Measurements from ENCODE around the gene APBA3. TPM values are rescaled to one million over a fixed set of nuclear protein-coding genes. Genes with fewer than 3 reads are reported as not detected.

The APBA3 gene
- total and polyA plus RNA-seq, 7 experiments from 2014 or later = 30.7 to 77.3 (median 62.3) TPM

DNA sequence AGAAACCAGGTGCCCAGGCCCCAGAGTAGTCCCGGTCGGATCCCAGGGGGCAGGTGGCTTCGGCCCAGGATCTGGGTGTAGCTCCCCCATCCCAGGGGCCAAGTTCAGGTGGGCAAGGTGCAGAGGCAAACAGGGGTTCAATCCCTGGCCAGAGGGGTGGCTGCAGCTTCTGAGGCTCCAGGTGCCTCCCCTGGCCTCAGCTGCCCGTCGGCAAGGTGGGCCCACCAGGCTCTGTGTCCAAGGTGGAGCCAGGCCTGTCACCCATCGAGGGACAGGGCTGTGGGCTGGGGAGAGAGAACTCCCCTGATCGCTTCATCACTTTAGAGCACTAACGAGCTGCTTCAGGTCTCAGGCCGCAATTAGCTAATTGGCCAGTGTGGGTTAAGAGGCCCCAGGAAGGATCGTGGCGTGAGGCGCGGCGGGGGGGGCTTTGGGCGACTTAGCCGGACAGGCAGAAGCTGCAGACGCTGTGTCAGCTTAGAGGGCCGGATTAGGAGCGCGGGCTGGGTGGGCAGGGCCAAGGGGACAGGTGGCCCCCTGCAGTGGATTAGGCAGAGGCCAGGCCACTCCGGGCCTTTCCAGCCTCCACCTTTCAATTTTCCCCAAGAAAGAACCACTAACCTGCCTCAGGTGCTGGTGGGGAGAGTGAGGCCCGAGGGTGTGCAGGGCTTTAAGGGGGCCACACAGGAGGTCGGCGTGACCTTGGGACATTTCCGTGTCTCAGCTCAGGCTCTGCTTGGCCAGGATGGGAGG lies 13.3 kb upstream of the APBA3 start:
- peaks cover 0 to 4% (median 0%) of the 10 kb centered on the region in 3 experiments for H3K36me3 ChIP-seq (ENCODE audit: control insufficient read depth in 2 of 3, insufficient read depth in 3 of 3, low read length in 3 of 3)
- no peaks in the 10 kb centered on the region for H3K4me1 ChIP-seq (ENCODE audit: control insufficient read depth in 2 of 2, insufficient read depth in 2 of 2, low read length in 2 of 2)
- no peaks in the 10 kb centered on the region for H3K9me3 ChIP-seq (ENCODE audit: control insufficient read depth in 2 of 3, low read length in 3 of 3)
- Mint-ChIP-seq H3K36me3 (peaks cover 0 to 1% (median 0%) of the 10 kb centered on the region in 5 donors), H3K4me1 (peaks cover 0 to 8% (median 0%) of the 10 kb centered on the region in 7 donors), H3K27me3 (no peaks in the 10 kb centered on the region), H3K4me3 (no peak overlapping the region), H3K9me3 (peaks cover 0 to 4% (median 0%) of the 10 kb centered on the region in 11 donors), H3K27ac (no peak overlapping the region)
- DNase-seq = no peak
- H3K27me3 ChIP-seq (ENCODE audit: control insufficient read depth in 2 of 2, insufficient read depth in 2 of 2, low read length in 2 of 2) = no peaks in the 10 kb centered on the region
- ChIA-PET POLR2A (interaction anchor here (0.6 kb wide), 2 partner anchors 11 to 592 kb away, joined by 3 to 4 read pairs; no protein-coding TSS in a partner anchor), CTCF (no interaction called here)
- H3K4me3 ChIP-seq (ENCODE audit: low read length) = no peak overlapping the region
- ATAC-seq = no peak
- intact Hi-C loops (cut with micrococcal nuclease) = no loop called here
- H3K27ac ChIP-seq (ENCODE audit: low read depth, low read length) = no peak overlapping the region

GRCh38 chr19:3773814-3774515 lies 12.5 kb upstream of the APBA3 start:
- ATAC-seq (no peak), DNase-seq (no peak)
- Mint-ChIP-seq H3K27me3 (no peaks in the 10 kb centered on the region), H3K4me3 (no peak overlapping the region), H3K27ac (peak overlapping the region in 2 of 9 donors; percentile 27 to 34), H3K4me1 (peaks cover 0 to 8% (median 0%) of the 10 kb centered on the region in 7 donors), H3K9me3 (peaks cover 0 to 4% (median 0%) of the 10 kb centered on the region in 11 donors), H3K36me3 (peaks cover 0 to 2% (median 1%) of the 10 kb centered on the region in 5 donors)
- POLR2A ChIA-PET = no interaction called here
- Histone ChIP-seq H3K27ac (ENCODE audit: low read depth, low read length) (no peak overlapping the region), H3K36me3 (ENCODE audit: control insufficient read depth in 2 of 3, insufficient read depth in 3 of 3, low read length in 3 of 3) (peaks cover 0 to 13% (median 0%) of the 10 kb centered on the region in 3 experiments), H3K4me3 (ENCODE audit: low read length) (no peak overlapping the region), H3K27me3 (ENCODE audit: control insufficient read depth in 2 of 2, insufficient read depth in 2 of 2, low read length in 2 of 2) (no peaks in the 10 kb centered on the region), H3K4me1 (ENCODE audit: control insufficient read depth in 2 of 2, insufficient read depth in 2 of 2, low read length in 2 of 2) (no peaks in the 10 kb centered on the region), H3K9me3 (ENCODE audit: control insufficient read depth in 2 of 3, low read length in 3 of 3) (no peaks in the 10 kb centered on the region)
- intact Hi-C loops (cut with micrococcal nuclease) = no loop called here
- CTCF ChIA-PET = no interaction called here

GRCh38 chr19:3771906-3772455 lies 10.5 kb upstream of the APBA3 start, which contains the start of gene RAX2:
Gene RAX2 (minus strand): TSS chr19:3772228. CDS start chr19:3771742, 486 bp downstream.
- no peak within 1 kb of the TSS for H3K27ac ChIP-seq (ENCODE audit: low read depth, low read length)
- POLR2A ChIA-PET = interaction anchor here (0.6 to 1.6 kb wide), 2 partner anchors 9 to 496 kb away, joined by 3 to 5 read pairs; partner anchors contain the start of gene MRPL54
- Mint-ChIP-seq H3K27me3 (no peaks in the 10 kb centered on the region), H3K4me3 (no peak within 1 kb of the TSS), H3K9me3 (peaks cover 0 to 4% (median 0%) of the 10 kb centered on the region in 11 donors), H3K4me1 (peaks cover 0 to 8% (median 0%) of the 10 kb centered on the region in 7 donors), H3K27ac (peak within 1 kb of the TSS in 1 of 9 donors; percentile 17), H3K36me3 (peaks cover 0 to 5% (median 4%) of the 10 kb centered on the region in 5 donors)
- no peaks in the 10 kb centered on the region for H3K4me1 ChIP-seq (ENCODE audit: control insufficient read depth in 2 of 2, insufficient read depth in 2 of 2, low read length in 2 of 2)
- peaks cover 0 to 32% (median 0%) of the 10 kb centered on the region in 3 experiments for H3K36me3 ChIP-seq (ENCODE audit: control insufficient read depth in 2 of 3, insufficient read depth in 3 of 3, low read length in 3 of 3)
- no peak for DNase-seq
- H3K4me3 ChIP-seq (ENCODE audit: low read length) = no peak within 1 kb of the TSS
- CTCF ChIA-PET = no interaction called here
- ATAC-seq = no peak
- no peaks in the 10 kb centered on the region for H3K27me3 ChIP-seq (ENCODE audit: control insufficient read depth in 2 of 2, insufficient read depth in 2 of 2, low read length in 2 of 2)
- H3K9me3 ChIP-seq (ENCODE audit: control insufficient read depth in 2 of 3, low read length in 3 of 3) = no peaks in the 10 kb centered on the region
- intact Hi-C loops (cut with micrococcal nuclease) = no loop called here

DNA sequence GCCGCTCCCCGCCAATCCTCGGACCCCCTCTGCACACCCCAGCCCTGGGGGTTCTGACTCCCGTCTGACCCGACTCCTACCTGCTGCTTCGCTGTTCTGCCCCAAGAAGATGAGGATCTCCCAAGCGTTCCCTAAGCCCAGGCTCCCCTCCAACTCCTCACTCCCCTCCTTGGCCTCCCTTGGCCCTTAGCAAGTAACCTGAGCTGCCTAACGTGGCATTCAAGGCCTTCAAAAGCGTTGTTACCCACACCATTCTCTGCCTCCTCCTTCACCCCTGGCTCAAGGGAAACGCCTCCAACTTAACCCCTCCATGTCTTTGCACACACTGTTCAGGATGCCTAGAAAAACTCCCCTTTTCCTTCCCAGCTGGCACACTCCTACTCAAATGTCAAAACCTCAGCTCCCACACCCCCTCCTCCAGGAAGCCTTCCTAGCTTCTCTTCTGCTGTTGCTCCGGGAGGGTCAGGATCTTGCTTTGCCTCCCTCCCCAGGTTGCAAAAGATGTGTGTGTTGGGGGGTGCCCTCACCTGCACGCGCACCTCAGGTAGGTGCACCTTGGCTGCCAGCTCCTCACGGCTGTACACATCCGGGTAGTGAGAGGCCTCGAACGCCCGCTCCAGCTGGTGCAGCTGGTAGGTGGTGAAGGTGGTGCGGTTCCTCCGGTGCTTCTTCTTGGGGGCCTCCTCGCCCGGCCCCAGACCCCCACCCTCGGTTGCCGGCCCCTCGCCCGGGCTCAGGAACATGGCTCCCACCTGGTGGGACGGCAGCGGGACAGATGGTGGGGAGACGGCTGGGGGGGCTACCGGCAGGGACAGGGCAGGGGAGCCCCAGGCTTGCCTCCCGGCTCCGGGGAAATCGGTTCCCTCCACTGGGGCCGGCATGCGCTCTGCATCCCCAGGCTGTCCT lies 9.8 kb upstream of the APBA3 start:
- Histone ChIP-seq H3K4me1 (ENCODE audit: control insufficient read depth in 2 of 2, insufficient read depth in 2 of 2, low read length in 2 of 2) (peaks cover 0 to 6% of the 10 kb centered on the region in 2 donors), H3K4me3 (ENCODE audit: low read length) (no peak overlapping the region), H3K36me3 (ENCODE audit: control insufficient read depth in 2 of 3, insufficient read depth in 3 of 3, low read length in 3 of 3) (peaks cover 0 to 40% (median 6%) of the 10 kb centered on the region in 3 experiments), H3K27me3 (ENCODE audit: control insufficient read depth in 2 of 2, insufficient read depth in 2 of 2, low read length in 2 of 2) (no peaks in the 10 kb centered on the region), H3K27ac (ENCODE audit: low read depth, low read length) (no peak overlapping the region), H3K9me3 (ENCODE audit: control insufficient read depth in 2 of 3, low read length in 3 of 3) (no peaks in the 10 kb centered on the region)
- H3K27me3 Mint-ChIP-seq = no peaks in the 10 kb centered on the region
- H3K4me3 Mint-ChIP-seq = no peak overlapping the region
- peaks cover 0 to 11% (median 4%) of the 10 kb centered on the region in 5 donors for H3K36me3 Mint-ChIP-seq
- ChIA-PET CTCF (no interaction called here), POLR2A (interaction anchor here (0.6 to 1.6 kb wide), 2 partner anchors 9 to 495 kb away, joined by 3 to 5 read pairs; partner anchors contain the start of gene MRPL54)
- H3K9me3 Mint-ChIP-seq = peaks cover 0 to 4% (median 0%) of the 10 kb centered on the region in 11 donors
- intact Hi-C loops (cut with micrococcal nuclease) = no loop called here
- DNase-seq (no peak), ATAC-seq (no peak)
- peaks cover 3 to 14% (median 6%) of the 10 kb centered on the region in 7 donors for H3K4me1 Mint-ChIP-seq
- H3K27ac Mint-ChIP-seq = peak overlapping the region in 1 of 9 donors; percentile 17

DNA sequence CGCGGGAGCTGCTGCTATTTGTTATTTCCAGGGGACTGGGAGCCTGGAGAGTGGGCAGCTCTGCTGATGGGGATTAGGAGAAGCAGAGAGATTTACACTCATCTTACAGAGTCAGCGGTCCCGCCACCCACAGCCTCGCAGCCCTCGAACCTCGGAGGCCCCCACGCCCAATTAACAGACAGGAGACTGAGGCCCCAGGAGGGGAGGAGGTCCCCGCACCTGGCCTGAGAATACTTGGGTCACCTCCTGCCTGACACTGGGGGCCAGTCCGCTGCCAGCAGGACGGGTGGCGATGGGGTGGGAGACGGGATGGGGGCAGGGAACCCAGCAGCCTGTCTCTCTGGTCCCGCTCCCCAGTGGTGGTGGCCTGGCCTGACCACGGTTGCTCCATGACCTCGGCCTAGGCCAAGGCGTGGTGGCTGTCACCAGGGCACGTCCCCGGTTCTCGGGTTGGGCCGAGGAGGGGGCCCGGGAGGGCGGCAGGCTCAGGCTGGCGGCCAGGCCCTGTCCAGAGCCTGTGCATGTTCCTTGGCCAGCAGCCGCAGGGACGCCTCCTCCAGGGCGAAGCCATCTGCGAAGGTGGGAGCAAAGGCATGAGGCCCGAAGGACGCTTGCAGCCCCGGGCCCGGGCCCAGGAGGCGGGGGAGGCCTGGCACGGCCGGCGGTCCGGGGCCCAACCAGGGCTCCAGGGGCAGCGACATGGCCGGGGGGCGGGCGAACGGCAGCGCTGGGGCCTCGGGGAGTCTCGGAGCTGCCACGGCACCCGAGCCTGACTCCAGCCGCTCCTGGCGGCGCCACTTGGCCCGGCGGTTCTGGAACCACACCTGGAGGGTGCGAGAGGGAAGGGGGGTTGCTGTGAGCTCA lies 8.9 kb upstream of the APBA3 start:
- peaks cover 0 to 7% of the 10 kb centered on the region in 2 donors for H3K4me1 ChIP-seq (ENCODE audit: control insufficient read depth in 2 of 2, insufficient read depth in 2 of 2, low read length in 2 of 2)
- H3K36me3 Mint-ChIP-seq = peaks cover 0 to 11% (median 4%) of the 10 kb centered on the region in 5 donors
- CTCF ChIA-PET = interaction anchor here (1.0 kb wide), 1 partner anchor 14 kb away, joined by 3 read pairs; no protein-coding TSS in a partner anchor
- H3K9me3 Mint-ChIP-seq = peaks cover 0 to 4% (median 0%) of the 10 kb centered on the region in 11 donors
- no peaks in the 10 kb centered on the region for H3K27me3 ChIP-seq (ENCODE audit: control insufficient read depth in 2 of 2, insufficient read depth in 2 of 2, low read length in 2 of 2)
- no peak for DNase-seq
- H3K4me3 Mint-ChIP-seq = no peak overlapping the region
- H3K36me3 ChIP-seq (ENCODE audit: control insufficient read depth in 2 of 3, insufficient read depth in 3 of 3, low read length in 3 of 3) = peaks cover 0 to 42% (median 7%) of the 10 kb centered on the region in 3 experiments
- POLR2A ChIA-PET = interaction anchor here (1.6 kb wide), 1 partner anchor 8 kb away, joined by 5 read pairs; the partner anchor contains the start of gene MRPL54
- H3K9me3 ChIP-seq (ENCODE audit: control insufficient read depth in 2 of 3, low read length in 3 of 3) = no peaks in the 10 kb centered on the region
- no peak overlapping the region for H3K27ac ChIP-seq (ENCODE audit: low read depth, low read length)
- intact Hi-C loops (cut with micrococcal nuclease) = no loop called here
- no peak for ATAC-seq
- H3K27me3 Mint-ChIP-seq = no peaks in the 10 kb centered on the region
- H3K4me3 ChIP-seq (ENCODE audit: low read length) = no peak overlapping the region
- H3K4me1 Mint-ChIP-seq = peaks cover 5 to 15% (median 7%) of the 10 kb centered on the region in 7 donors
- H3K27ac Mint-ChIP-seq = no peak overlapping the region
